ENCODE data around the gene RNASEH1. TPM values are rescaled to one million over a fixed set of nuclear protein-coding genes. Genes with fewer than 3 reads are reported as not detected.

RNASEH1 gene
- total RNA-seq, 4 donors from 2014 or later = 21.6 to 31.0 (median 26.1) TPM

DNA sequence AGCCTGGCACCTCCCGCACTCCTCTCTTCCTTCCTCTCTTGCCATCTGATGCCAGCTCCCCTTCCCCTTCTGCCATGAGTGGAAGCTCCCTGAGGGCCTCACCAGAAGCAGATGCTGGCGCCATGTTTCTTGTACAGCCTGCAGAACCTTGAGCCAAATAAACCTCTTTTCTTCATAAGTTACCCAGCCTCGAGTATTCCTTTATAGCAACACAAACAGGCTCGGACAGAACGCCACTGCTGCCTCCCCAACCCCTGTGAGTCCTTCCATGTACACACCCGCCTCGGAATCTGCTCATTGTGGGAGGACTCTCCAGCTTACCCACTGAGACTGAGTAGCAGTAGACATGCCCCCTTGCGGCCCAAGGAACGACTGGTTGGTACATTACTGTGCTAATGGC lies 8.7 kb upstream of the RNASEH1 start:
- H3K27me3 ChIP-seq = no peaks in the 10 kb centered on the region
- TF ChIP-seq EP300 (IDR thresholded peaks at IDR 0.05) (no peak), POLR2A (IDR thresholded peaks at IDR 0.05) (no peak)
- TF ChIP-seq, protein P1, sequence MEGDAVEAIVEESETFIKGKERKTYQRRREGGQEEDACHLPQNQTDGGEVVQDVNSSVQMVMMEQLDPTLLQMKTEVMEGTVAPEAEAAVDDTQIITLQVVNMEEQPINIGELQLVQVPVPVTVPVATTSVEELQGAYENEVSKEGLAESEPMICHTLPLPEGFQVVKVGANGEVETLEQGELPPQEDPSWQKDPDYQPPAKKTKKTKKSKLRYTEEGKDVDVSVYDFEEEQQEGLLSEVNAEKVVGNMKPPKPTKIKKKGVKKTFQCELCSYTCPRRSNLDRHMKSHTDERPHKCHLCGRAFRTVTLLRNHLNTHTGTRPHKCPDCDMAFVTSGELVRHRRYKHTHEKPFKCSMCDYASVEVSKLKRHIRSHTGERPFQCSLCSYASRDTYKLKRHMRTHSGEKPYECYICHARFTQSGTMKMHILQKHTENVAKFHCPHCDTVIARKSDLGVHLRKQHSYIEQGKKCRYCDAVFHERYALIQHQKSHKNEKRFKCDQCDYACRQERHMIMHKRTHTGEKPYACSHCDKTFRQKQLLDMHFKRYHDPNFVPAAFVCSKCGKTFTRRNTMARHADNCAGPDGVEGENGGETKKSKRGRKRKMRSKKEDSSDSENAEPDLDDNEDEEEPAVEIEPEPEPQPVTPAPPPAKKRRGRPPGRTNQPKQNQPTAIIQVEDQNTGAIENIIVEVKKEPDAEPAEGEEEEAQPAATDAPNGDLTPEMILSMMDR (IDR thresholded peaks at IDR 0.05) = no peak

DNA sequence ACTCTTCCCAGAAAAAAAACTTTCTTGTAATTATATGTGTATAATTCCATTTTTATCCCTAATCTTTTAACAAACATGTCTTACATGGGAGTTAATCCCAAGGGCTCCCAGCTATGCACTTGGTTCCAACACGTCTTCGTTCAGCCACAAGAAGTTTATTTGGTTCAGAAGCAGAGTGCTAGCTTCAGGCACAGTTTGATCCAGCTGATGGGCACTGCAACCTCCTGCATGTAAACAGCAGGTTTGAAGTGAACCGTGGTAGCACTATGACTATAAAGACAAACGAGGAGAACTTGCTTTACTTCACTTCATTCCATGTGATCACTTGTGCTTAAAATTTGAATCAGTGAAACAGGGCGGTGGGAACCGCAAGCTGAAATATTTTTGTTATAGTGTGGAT lies 7.0 kb upstream of the RNASEH1 start:
- H3K4me3 ChIP-seq = no peak overlapping the region
- TF ChIP-seq POLR2A (IDR thresholded peaks at IDR 0.05) = no peak
- no peak for TF ChIP-seq EP300 (IDR thresholded peaks at IDR 0.05)
- TF ChIP-seq, protein P1 (IDR thresholded peaks at IDR 0.05) = no peak
- no peaks in the 10 kb centered on the region for H3K27me3 ChIP-seq
- no peaks in the 10 kb centered on the region for H3K9me3 ChIP-seq
- H3K36me3 ChIP-seq = peaks cover 0 to 20% (median 0%) of the 10 kb centered on the region in 3 donors
- no peaks in the 10 kb centered on the region for H3K4me1 ChIP-seq
- WGBS, 2 donors = 78 to 82% methylated on average over 6 of the region's 6 CpGs
- DNase-seq (ENCODE audit: low spot score in 2 of 2) = no peak
- no peak overlapping the region for H3K27ac ChIP-seq

More for the DNA sequence above, 8.7 kb upstream of the RNASEH1 start:
- Histone ChIP-seq H3K4me3 (no peak overlapping the region), H3K27ac (no peak overlapping the region), H3K9me3 (no peaks in the 10 kb centered on the region), H3K36me3 (peaks cover 0 to 7% (median 0%) of the 10 kb centered on the region in 3 donors), H3K4me1 (no peaks in the 10 kb centered on the region)
- 79 to 84% methylated on average over 9 of the region's 9 CpGs for WGBS, 2 donors
- DNase-seq (ENCODE audit: low spot score in 2 of 2) = no peak

DNA sequence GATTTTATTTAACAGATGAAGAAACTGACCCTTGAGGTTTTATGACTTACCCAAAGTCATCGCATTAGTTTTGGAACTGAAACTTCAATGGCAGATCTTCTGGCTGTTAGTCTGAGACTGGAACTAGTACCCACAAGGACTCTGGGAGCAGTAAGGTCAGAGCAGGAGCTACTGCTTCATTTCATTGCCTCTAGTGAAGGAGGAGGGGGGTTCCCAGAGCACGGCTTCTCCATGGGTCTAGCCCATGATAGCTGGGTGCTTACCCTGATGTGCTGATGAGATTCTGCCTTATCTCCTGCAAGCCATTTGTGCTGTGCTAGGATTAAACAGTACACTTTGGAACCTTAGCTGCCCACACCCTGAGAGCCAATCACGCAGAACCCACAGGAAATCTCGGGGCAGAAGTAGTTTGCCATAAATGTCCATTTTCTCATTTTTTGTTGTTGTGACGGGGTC lies 5.4 kb upstream of the RNASEH1 start:
- H3K4me3 ChIP-seq = no peak overlapping the region
- peaks cover 0 to 9% (median 8%) of the 10 kb centered on the region in 4 donors for H3K4me1 ChIP-seq
- H3K36me3 ChIP-seq = peaks cover 0 to 21% (median 0%) of the 10 kb centered on the region in 3 donors
- WGBS, 2 donors = 90 to 94% methylated on average over 5 of the region's 5 CpGs
- no peaks in the 10 kb centered on the region for H3K9me3 ChIP-seq
- peak overlapping the region in 1 of 4 donors; percentile 44 for H3K27ac ChIP-seq
- DNase-seq (ENCODE audit: low spot score in 2 of 2) = no peak
- TF ChIP-seq EP300 (IDR thresholded peaks at IDR 0.05) (no peak), POLR2A (IDR thresholded peaks at IDR 0.05) (no peak)
- TF ChIP-seq, protein P1 (IDR thresholded peaks at IDR 0.05) = no peak
- H3K27me3 ChIP-seq = no peaks in the 10 kb centered on the region

- no peak for DNase-seq (ENCODE audit: low spot score in 2 of 2)
- WGBS, 2 donors = 0% methylated on average over 20 to 36 of the region's 40 CpGs
- Histone ChIP-seq H3K4me3 (peak overlapping the region; percentile 73 to 100 (median 92)), H3K27me3 (no peaks in the 10 kb centered on the region), H3K4me1 (peaks cover 0 to 22% (median 15%) of the 10 kb centered on the region in 4 donors), H3K9me3 (no peaks in the 10 kb centered on the region), H3K36me3 (peaks cover 3 to 61% (median 6%) of the 10 kb centered on the region in 3 donors), H3K27ac (peak overlapping the region; percentile 87 to 98 (median 94))
- TF ChIP-seq, protein P1 (IDR thresholded peaks at IDR 0.05) = no peak
- TF ChIP-seq POLR2A (IDR thresholded peaks at IDR 0.05) (no peak), EP300 (IDR thresholded peaks at IDR 0.05) (no peak)
Observed at GRCh38 chr2:3557639-3558204, 411 bp downstream of the RNASEH1 start.

DNA sequence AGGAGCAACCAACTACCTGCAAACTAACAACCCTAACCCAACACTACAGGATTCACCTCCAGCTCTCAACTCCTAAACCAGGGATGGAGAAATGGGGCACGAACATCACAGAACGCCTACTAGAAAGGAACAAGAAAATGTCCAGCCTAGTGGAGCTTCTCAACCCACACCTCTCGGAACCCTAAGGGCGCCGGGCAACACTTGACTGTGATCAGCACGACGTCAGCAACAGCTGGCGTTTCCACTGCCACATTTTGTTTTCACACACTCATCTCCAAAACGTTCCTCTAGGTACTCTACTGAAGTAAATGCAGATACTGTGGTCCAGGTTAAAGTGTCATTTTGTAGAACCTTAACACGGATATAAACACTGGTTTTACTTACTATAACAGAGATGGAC lies 4.2 kb downstream of the RNASEH1 start:
- Histone ChIP-seq H3K27ac (no peak overlapping the region), H3K9me3 (no peaks in the 10 kb centered on the region), H3K4me3 (no peak overlapping the region), H3K4me1 (peaks cover 0 to 17% (median 10%) of the 10 kb centered on the region in 4 donors), H3K36me3 (peaks cover 5 to 78% (median 14%) of the 10 kb centered on the region in 3 donors), H3K27me3 (no peaks in the 10 kb centered on the region)
- no peak for DNase-seq (ENCODE audit: low spot score in 2 of 2)
- TF ChIP-seq EP300 (IDR thresholded peaks at IDR 0.05) = no peak
- no peak for TF ChIP-seq POLR2A (IDR thresholded peaks at IDR 0.05)
- TF ChIP-seq, protein P1 (IDR thresholded peaks at IDR 0.05) = no peak
- WGBS, 2 donors = 89 to 92% methylated on average over 10 of the region's 10 CpGs
